NB4 (cell line): Measurements from ENCODE around the gene MIA2.

Source experiments
- DNase-seq: peaks from one replicate; pipeline ENCODE4 v3.0.0; 2010; ENCODE audit warnings: low read depth
- H3K4me3 ChIP-seq: one replicate; pipeline ENCODE4 v1.5.1; 2011; ENCODE audit warnings: mild to moderate bottlenecking, low read depth, low read length, moderate library complexity
- CTCF ChIP-seq: IDR thresholded peaks from one replicate; pipeline ENCODE4 v1.5.1; 2012; ENCODE audit warnings: low read depth, low read length
- MAX ChIP-seq: IDR thresholded peaks from 2 replicates; pipeline ENCODE4 v1.6.1; 2011; ENCODE audit warnings: low read depth, low read length
- MYC ChIP-seq: IDR thresholded peaks from 2 replicates; pipeline ENCODE4 v1.6.1; 2011; ENCODE audit warnings: low read depth, low read length
- POLR2A ChIP-seq: IDR thresholded peaks from 2 replicates; pipeline ENCODE4 v1.6.1; 2011; ENCODE audit warnings: mild to moderate bottlenecking; ENCODE audit not compliant: insufficient read length; ENCODE audit errors: extremely low read depth

The MIA2 gene

GRCh38 chr14:39381366-39381765, 147.7 kb downstream of the MIA2 start:
- no peak for TF ChIP-seq CTCF
- no peak for TF ChIP-seq MAX
- TF ChIP-seq POLR2A = no peak
- TF ChIP-seq MYC = no peak
- no peak overlapping the region for H3K4me3 ChIP-seq
- DNase-seq = no peak

GRCh38 chr14:39382463-39382862, 148.7 kb downstream of the MIA2 start:
- H3K4me3 ChIP-seq = no peak overlapping the region
- TF ChIP-seq CTCF (no peak), MYC (no peak), POLR2A (no peak), MAX (no peak)
- no peak for DNase-seq

GRCh38 chr14:39383026-39383660, 149.4 kb downstream of the MIA2 start:
- no peak for DNase-seq
- H3K4me3 ChIP-seq = no peak overlapping the region
- TF ChIP-seq MYC = no peak

- no peak overlapping the region for H3K4me3 ChIP-seq
- TF ChIP-seq POLR2A (no peak), MYC (no peak), CTCF (no peak), MAX (no peak)
- DNase-seq = no peak
Observed at GRCh38 chr14:39383741-39384140, 150.0 kb downstream of the MIA2 start.

- TF ChIP-seq MYC (no peak), POLR2A (no peak), MAX (no peak), CTCF (no peak)
- H3K4me3 ChIP-seq = no peak overlapping the region
- DNase-seq = no peak
Observed at GRCh38 chr14:39384177-39384576, 150.5 kb downstream of the MIA2 start.

GRCh38 chr14:39393289-39393688, 159.6 kb downstream of the MIA2 start:
- no peak overlapping the region for H3K4me3 ChIP-seq
- no peak for DNase-seq
- TF ChIP-seq MAX (no peak), MYC (no peak), POLR2A (no peak), CTCF (no peak)
